ENCODE results near the gene KANSL1L.
"Not testable (repeated sequence)": the region's sequence is repeated elsewhere in the genome, so short reads cannot be mapped to it uniquely, and the experiment has no call there.

KANSL1L gene

GRCh38 chr2:210183936-210184335 lies 12.7 kb upstream of the KANSL1L start:
- not testable (repeated sequence) for H2AK5ac ChIP-seq (ENCODE audit: low read length, severe bottlenecking); H3K27ac ChIP-seq (ENCODE audit: low read length, poor library complexity, severe bottlenecking); H3K9ac ChIP-seq (ENCODE audit: low read length); H4K8ac ChIP-seq (ENCODE audit: low read length); DNase-seq; H3K36me3 ChIP-seq (ENCODE audit: control insufficient read depth in 1 of 2, insufficient read depth in 2 of 2, low read depth in 1 of 2, low read length in 2 of 2); H3K18ac ChIP-seq (ENCODE audit: low read depth in 1 of 2, low read length in 2 of 2); H2BK12ac ChIP-seq (ENCODE audit: low read length in 2 of 2); H3K4ac ChIP-seq (ENCODE audit: low read depth in 1 of 2, low read length in 2 of 2); H3K4me2 ChIP-seq (ENCODE audit: low read length, poor library complexity, severe bottlenecking); H3K14ac ChIP-seq (ENCODE audit: low read length in 2 of 2); H2AFZ ChIP-seq (ENCODE audit: low read depth, low read length); H2BK5ac ChIP-seq (ENCODE audit: low read depth, low read length, poor library complexity, severe bottlenecking); H2BK120ac ChIP-seq (ENCODE audit: low read depth, low read length); H3K4me3 ChIP-seq (ENCODE audit: insufficient read depth in 1 of 2, low read depth in 1 of 2, low read length in 2 of 2); H3K23ac ChIP-seq (ENCODE audit: low read length in 2 of 2); H4K91ac ChIP-seq (ENCODE audit: low read length); H3K79me1 ChIP-seq (replicated peaks; ENCODE audit: low read length, poor library complexity, severe bottlenecking); H2BK15ac ChIP-seq (ENCODE audit: low read depth, poor library complexity, severe bottlenecking); H3K4me1 ChIP-seq (ENCODE audit: control insufficient read depth, insufficient read depth, low read depth, low read length); H3K9me3 ChIP-seq (ENCODE audit: control insufficient read depth, low read length); H3K27me3 ChIP-seq (ENCODE audit: control insufficient read depth in 1 of 2, insufficient read depth in 1 of 2, low read length in 2 of 2)
- WGBS: no CpG with 5 or more reads among the region's 1 CpG

DNA sequence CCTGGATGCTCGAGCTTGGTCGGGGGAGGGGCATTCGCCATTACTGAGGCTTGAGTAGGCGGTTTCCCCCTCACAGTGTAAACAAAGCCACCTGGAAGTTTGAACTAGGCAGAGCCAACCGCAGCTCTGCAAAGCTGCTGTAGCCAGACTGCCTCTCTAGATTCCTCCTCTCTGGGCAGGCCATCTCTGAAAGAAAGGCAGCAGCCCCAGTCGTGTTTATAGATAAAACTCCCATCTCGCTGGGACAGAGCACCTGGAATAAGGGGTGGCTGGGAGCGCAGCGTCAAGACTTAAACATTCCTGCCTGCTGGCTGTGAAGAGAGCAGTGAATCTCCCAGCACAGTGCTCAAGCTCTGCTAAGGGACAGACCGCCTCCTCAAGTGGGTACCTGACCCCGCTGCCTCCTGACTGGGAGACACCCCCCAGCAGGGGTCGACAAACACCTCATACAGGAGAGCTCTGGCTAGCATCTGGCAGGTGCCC lies 10.4 kb upstream of the KANSL1L start:
- H3K4me2 ChIP-seq (ENCODE audit: low read length, poor library complexity, severe bottlenecking); H3K27me3 ChIP-seq (ENCODE audit: control insufficient read depth in 1 of 2, insufficient read depth in 1 of 2, low read length in 2 of 2); H3K4me1 ChIP-seq (ENCODE audit: control insufficient read depth, insufficient read depth, low read depth, low read length); H3K36me3 ChIP-seq (ENCODE audit: control insufficient read depth in 1 of 2, insufficient read depth in 2 of 2, low read depth in 1 of 2, low read length in 2 of 2); H3K18ac ChIP-seq (ENCODE audit: low read depth in 1 of 2, low read length in 2 of 2); H2BK12ac ChIP-seq (ENCODE audit: low read length in 2 of 2); H4K8ac ChIP-seq (ENCODE audit: low read length); H2AFZ ChIP-seq (ENCODE audit: low read depth, low read length); H3K27ac ChIP-seq (ENCODE audit: low read length, poor library complexity, severe bottlenecking); H2BK5ac ChIP-seq (ENCODE audit: low read depth, low read length, poor library complexity, severe bottlenecking); H3K4ac ChIP-seq (ENCODE audit: low read depth in 1 of 2, low read length in 2 of 2); H4K91ac ChIP-seq (ENCODE audit: low read length); H3K23ac ChIP-seq (ENCODE audit: low read length in 2 of 2); DNase-seq; H2AK5ac ChIP-seq (ENCODE audit: low read length, severe bottlenecking); H2BK15ac ChIP-seq (ENCODE audit: low read depth, poor library complexity, severe bottlenecking); H3K4me3 ChIP-seq (ENCODE audit: insufficient read depth in 1 of 2, low read depth in 1 of 2, low read length in 2 of 2); H3K9ac ChIP-seq (ENCODE audit: low read length); H3K79me1 ChIP-seq (replicated peaks; ENCODE audit: low read length, poor library complexity, severe bottlenecking); H2BK120ac ChIP-seq (ENCODE audit: low read depth, low read length); H3K9me3 ChIP-seq (ENCODE audit: control insufficient read depth, low read length); H3K14ac ChIP-seq (ENCODE audit: low read length in 2 of 2): not testable (repeated sequence)
- WGBS: 34% methylated on average over 12 of the region's 12 CpGs

DNA sequence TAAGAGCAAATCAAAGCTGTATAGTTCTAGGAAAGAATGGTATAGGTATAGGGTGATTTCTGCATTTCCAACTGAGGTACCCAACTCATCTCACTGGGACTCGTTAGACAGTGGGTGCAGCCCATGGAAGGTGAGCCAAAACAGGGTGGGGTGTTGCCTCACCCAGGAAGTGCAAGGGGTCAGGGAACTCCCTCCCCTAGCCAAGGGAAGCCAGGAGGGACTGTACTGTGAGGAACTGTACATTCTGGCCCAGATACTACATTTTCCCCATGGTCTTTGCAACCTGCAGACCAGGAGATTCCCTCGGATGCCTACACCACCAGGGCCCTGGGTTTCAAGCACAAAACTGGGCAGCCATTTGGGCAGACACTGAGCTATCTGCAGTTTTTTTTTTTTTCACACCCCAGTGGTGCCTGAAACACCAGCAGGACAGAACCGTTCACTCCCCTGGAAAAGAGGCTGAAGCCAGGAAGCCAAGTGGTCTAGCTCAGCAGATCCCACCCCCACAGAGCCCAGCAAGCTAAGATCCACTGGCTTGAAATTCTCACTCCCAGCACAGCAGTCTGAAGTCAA lies 9.9 kb upstream of the KANSL1L start:
- DNase-seq; H2BK5ac ChIP-seq (ENCODE audit: low read depth, low read length, poor library complexity, severe bottlenecking); H3K9me3 ChIP-seq (ENCODE audit: control insufficient read depth, low read length); H3K4ac ChIP-seq (ENCODE audit: low read depth in 1 of 2, low read length in 2 of 2); H2AK5ac ChIP-seq (ENCODE audit: low read length, severe bottlenecking); H3K9ac ChIP-seq (ENCODE audit: low read length); H3K27ac ChIP-seq (ENCODE audit: low read length, poor library complexity, severe bottlenecking); H3K18ac ChIP-seq (ENCODE audit: low read depth in 1 of 2, low read length in 2 of 2); H3K79me1 ChIP-seq (replicated peaks; ENCODE audit: low read length, poor library complexity, severe bottlenecking); H3K4me2 ChIP-seq (ENCODE audit: low read length, poor library complexity, severe bottlenecking); H2BK12ac ChIP-seq (ENCODE audit: low read length in 2 of 2); H2BK15ac ChIP-seq (ENCODE audit: low read depth, poor library complexity, severe bottlenecking); H3K27me3 ChIP-seq (ENCODE audit: control insufficient read depth in 1 of 2, insufficient read depth in 1 of 2, low read length in 2 of 2); H3K4me3 ChIP-seq (ENCODE audit: insufficient read depth in 1 of 2, low read depth in 1 of 2, low read length in 2 of 2); H4K91ac ChIP-seq (ENCODE audit: low read length); H3K4me1 ChIP-seq (ENCODE audit: control insufficient read depth, insufficient read depth, low read depth, low read length); H3K14ac ChIP-seq (ENCODE audit: low read length in 2 of 2); H3K23ac ChIP-seq (ENCODE audit: low read length in 2 of 2); H2BK120ac ChIP-seq (ENCODE audit: low read depth, low read length); H2AFZ ChIP-seq (ENCODE audit: low read depth, low read length); H3K36me3 ChIP-seq (ENCODE audit: control insufficient read depth in 1 of 2, insufficient read depth in 2 of 2, low read depth in 1 of 2, low read length in 2 of 2); H4K8ac ChIP-seq (ENCODE audit: low read length): not testable (repeated sequence)
- 60% methylated on average over 3 of the region's 3 CpGs for WGBS

- Histone ChIP-seq H3K14ac (ENCODE audit: low read length in 2 of 2) (no peak overlapping the region), H2BK15ac (ENCODE audit: low read depth, poor library complexity, severe bottlenecking) (no peak overlapping the region), H3K4me2 (ENCODE audit: low read length, poor library complexity, severe bottlenecking) (no peak overlapping the region), H3K79me1 (replicated peaks; ENCODE audit: low read length, poor library complexity, severe bottlenecking) (no peaks in the 10 kb centered on the region), H3K36me3 (ENCODE audit: control insufficient read depth in 1 of 2, insufficient read depth in 2 of 2, low read depth in 1 of 2, low read length in 2 of 2) (no peaks in the 10 kb centered on the region), H3K27ac (ENCODE audit: low read length, poor library complexity, severe bottlenecking) (no peak overlapping the region), H3K4me3 (ENCODE audit: insufficient read depth in 1 of 2, low read depth in 1 of 2, low read length in 2 of 2) (no peak overlapping the region), H3K9ac (ENCODE audit: low read length) (no peak overlapping the region), H2AK5ac (ENCODE audit: low read length, severe bottlenecking) (no peak overlapping the region), H4K91ac (ENCODE audit: low read length) (no peak overlapping the region), H3K4ac (ENCODE audit: low read depth in 1 of 2, low read length in 2 of 2) (no peak overlapping the region), H3K18ac (ENCODE audit: low read depth in 1 of 2, low read length in 2 of 2) (no peak overlapping the region), H2AFZ (ENCODE audit: low read depth, low read length) (no peak overlapping the region), H4K8ac (ENCODE audit: low read length) (no peak overlapping the region), H3K4me1 (ENCODE audit: control insufficient read depth, insufficient read depth, low read depth, low read length) (no peaks in the 10 kb centered on the region), H2BK120ac (ENCODE audit: low read depth, low read length) (no peak overlapping the region), H3K9me3 (ENCODE audit: control insufficient read depth, low read length) (peaks cover 7% of the 10 kb centered on the region), H3K27me3 (ENCODE audit: control insufficient read depth in 1 of 2, insufficient read depth in 1 of 2, low read length in 2 of 2) (no peaks in the 10 kb centered on the region), H2BK5ac (ENCODE audit: low read depth, low read length, poor library complexity, severe bottlenecking) (no peak overlapping the region), H2BK12ac (ENCODE audit: low read length in 2 of 2) (no peak overlapping the region), H3K23ac (ENCODE audit: low read length in 2 of 2) (no peak overlapping the region)
- DNase-seq: no peak
- 100% methylated on average over 1 of the region's 1 CpG for WGBS
Observed at GRCh38 chr2:210180477-210180876, 9.3 kb upstream of the KANSL1L start.

Measured in mesenchymal stem cell (in vitro differentiated cells and primary cell).